ENCODE results near the gene HHAT.

HHAT gene

GRCh38 chr1:210446479-210446878 is 117.8 kb downstream of the HHAT start:
- peak in 1 of 2 donors; percentile 1 for DNase-seq

- DNase-seq, result no peak
These were observed 118.9 kb downstream of the HHAT start for GRCh38 chr1:210447456-210448057.

GRCh38 chr1:210448297-210448892 is 119.7 kb downstream of the HHAT start:
- DNase-seq, result no peak

- DNase-seq, result no peak
These were observed 127.3 kb downstream of the HHAT start for GRCh38 chr1:210455840-210456603.

GRCh38 chr1:210456731-210457255 is 128.1 kb downstream of the HHAT start:
- no peak for DNase-seq

GRCh38 chr1:210457568-210457967 is 128.9 kb downstream of the HHAT start:
- DNase-seq, result no peak

- DNase-seq, result no peak
These were observed 135.9 kb downstream of the HHAT start for GRCh38 chr1:210464519-210465039.

GRCh38 chr1:210465150-210465549 is 136.4 kb downstream of the HHAT start:
- DNase-seq, result no peak

GRCh38 chr1:210467440-210468043 is 138.8 kb downstream of the HHAT start:
- DNase-seq, result no peak

- no peak for DNase-seq
These were observed 140.7 kb downstream of the HHAT start for GRCh38 chr1:210469441-210469840.

- DNase-seq, result no peak
These were observed 146.6 kb downstream of the HHAT start for GRCh38 chr1:210475321-210475720.

GRCh38 chr1:210475806-210476205 is 147.1 kb downstream of the HHAT start:
- DNase-seq, result no peak

- DNase-seq, result no peak
These were observed 148.0 kb downstream of the HHAT start for GRCh38 chr1:210476730-210477129.

GRCh38 chr1:210477328-210477924 is 148.7 kb downstream of the HHAT start:
- DNase-seq, result no peak

- no peak for DNase-seq
These were observed 150.1 kb downstream of the HHAT start for GRCh38 chr1:210478820-210479219.

- DNase-seq, result no peak
These were observed 153.8 kb downstream of the HHAT start for GRCh38 chr1:210482491-210482890.

GRCh38 chr1:210482945-210483617 is 154.4 kb downstream of the HHAT start:
- DNase-seq, result no peak

- DNase-seq, result no peak
These were observed 155.1 kb downstream of the HHAT start for GRCh38 chr1:210483821-210484220.

- no peak for DNase-seq
These were observed 158.3 kb downstream of the HHAT start for GRCh38 chr1:210487021-210487420.

GRCh38 chr1:210489491-210489890 is 160.8 kb downstream of the HHAT start:
- DNase-seq, result no peak

GRCh38 chr1:210490781-210491180 is 162.1 kb downstream of the HHAT start:
- no peak for DNase-seq

- DNase-seq, result no peak
These were observed 167.4 kb downstream of the HHAT start for GRCh38 chr1:210496063-210496462.

Data from bone marrow (tissue), 2 donors.